CD4-positive, alpha-beta T cell (primary cell): Measurements from ENCODE around the gene SHANK2. TPM values are rescaled to one million over a fixed set of nuclear protein-coding genes. Genes with fewer than 3 reads are reported as not detected.

Source experiments
- ATAC-seq: fragments of 200-7000 bp; cut with Tn5 transposase; one replicate; pipeline ENCODE4 v1.10.0; 2022; ENCODE audit warnings: mild to moderate bottlenecking; ENCODE audit not compliant: poor library complexity
- CTCF ChIA-PET: fragments of 350-600 bp; sonication (Branson Sonifier 250); formaldehyde crosslinking; loops from one replicate; lab custom pipeline; 2021; ENCODE audit warnings: antibody characterized with exemption, inconsistent platforms; lab: Charles Lee
- POLR2A ChIA-PET: fragments of 350-600 bp; sonication (Branson Sonifier 250); formaldehyde crosslinking; loops from one replicate; lab custom pipeline; 2021; ENCODE audit warnings: antibody characterized with exemption, inconsistent platforms; lab: Charles Lee
- DNase-seq, 14 experiments: peaks; one replicate each; pipeline ENCODE4 v3.0.0-alpha.2; 2013 to 2020; ENCODE audit warnings: mixed read lengths in 2 of 14
- H3K27ac ChIP-seq, 2 donors: one replicate each; pipeline versions ENCODE4 v1.5.1 to v1.7.0; 2013; ENCODE audit warnings: low read length in 2 of 2, low read depth in 1 of 2, mild to moderate bottlenecking in 1 of 2
- H3K27me3 ChIP-seq, 2 experiments: 1 replicate in 1 of 2; 2 replicates in 1 of 2; pipeline versions ENCODE4 v1.6.1 to v1.7.0; 2013; ENCODE audit warnings: low read length in 2 of 2, control low read depth in 1 of 2, mild to moderate bottlenecking in 1 of 2, moderate library complexity in 1 of 2; ENCODE audit not compliant: insufficient read depth in 2 of 2, control insufficient read depth in 1 of 2
- H3K36me3 ChIP-seq: one replicate; pipeline ENCODE4 v1.6.1; 2013; ENCODE audit warnings: low read length, control low read depth; ENCODE audit not compliant: insufficient read depth
- H3K4me1 ChIP-seq: one replicate; pipeline ENCODE4 v1.6.1; 2013; ENCODE audit warnings: low read length, control low read depth; ENCODE audit not compliant: insufficient read depth
- H3K4me3 ChIP-seq: one replicate; pipeline ENCODE4 v1.5.1; 2013; ENCODE audit warnings: mild to moderate bottlenecking, low read length, moderate library complexity
- H3K9me3 ChIP-seq, 2 experiments: 1 replicate in 1 of 2; 2 replicates in 1 of 2; pipeline versions ENCODE4 v1.6.1 to v1.7.0; 2013; ENCODE audit warnings: low read length in 2 of 2, mild to moderate bottlenecking in 2 of 2, control low read depth in 1 of 2, moderate library complexity in 1 of 2; ENCODE audit not compliant: control insufficient read depth in 1 of 2, insufficient read depth in 1 of 2
- H3K27ac Mint-ChIP-seq: one replicate; pipeline ENCODE4 v1.8.0; 2020; ENCODE audit warnings: mixed read lengths
- H3K27me3 Mint-ChIP-seq: one replicate; pipeline ENCODE4 v1.8.0; 2021; ENCODE audit warnings: mixed read lengths
- H3K36me3 Mint-ChIP-seq: one replicate; pipeline ENCODE4 v1.8.0; 2021; ENCODE audit warnings: low read depth, mixed read lengths
- H3K4me1 Mint-ChIP-seq: one replicate; pipeline ENCODE4 v1.8.0; 2021; ENCODE audit warnings: low read depth, mixed read lengths
- H3K4me3 Mint-ChIP-seq: one replicate; pipeline ENCODE4 v1.8.0; 2020; ENCODE audit warnings: mild to moderate bottlenecking, mixed read lengths
- H3K9me3 Mint-ChIP-seq: one replicate; pipeline ENCODE4 v1.8.0; 2020; ENCODE audit warnings: mixed read lengths
- intact Hi-C, 2 experiments: fragments of 100-400 bp; cut with DNase I in 1 of 2; cut with micrococcal nuclease in 1 of 2; formaldehyde crosslinking; loops; one replicate each; pipeline versions ENCODE4 v1.15.1 to v1.9.0; 2023 to 2025; cut with DNase I, micrococcal nuclease
- total RNA-seq, 174 experiments: library from RNA in 2 of 174; stranded (reverse) in 2 of 174; gene quantifications; one replicate each; pipeline ENCODE4 v1.2.3 and lab custom pipeline; 2021 to 2026
- TF ChIP-seq, protein P1 (sequence below): fragments of 200-600 bp; IDR thresholded peaks from one replicate; pipeline ENCODE4 v1.8.0; 2022; ENCODE audit warnings: antibody characterized with exemption, mild to moderate bottlenecking

Gene SHANK2
- total RNA-seq, 2 experiments from 2014 or later = not detected

DNA sequence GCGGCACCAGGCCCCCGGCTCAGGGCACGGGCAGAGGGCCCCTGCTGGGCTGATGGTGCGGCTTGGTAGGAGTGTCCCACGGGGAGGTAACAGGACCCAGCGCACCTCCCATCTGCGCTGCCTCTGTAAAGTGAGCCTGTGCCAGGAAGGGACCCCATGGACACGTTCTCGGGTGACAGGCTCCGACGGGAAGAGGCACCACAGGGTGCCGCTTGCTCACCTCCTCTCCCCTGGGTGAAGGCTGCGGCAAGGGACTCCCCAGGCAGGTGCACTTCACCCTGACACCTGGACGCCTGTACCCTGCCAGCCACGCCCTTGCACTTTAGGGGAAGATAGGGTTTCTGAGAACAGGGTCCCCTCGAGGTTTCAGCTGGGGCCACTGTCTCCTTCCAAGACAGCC lies 48.1 kb downstream of the SHANK2 start:
- H3K4me1 Mint-ChIP-seq = no peaks in the 10 kb centered on the region
- ChIA-PET POLR2A (no interaction called here), CTCF (no interaction called here)
- no peak for DNase-seq
- Histone ChIP-seq H3K36me3 (no peaks in the 10 kb centered on the region), H3K27me3 (no peaks in the 10 kb centered on the region), H3K4me3 (no peak overlapping the region), H3K9me3 (peaks cover 0 to 8% of the 10 kb centered on the region in 2 experiments), H3K4me1 (no peaks in the 10 kb centered on the region), H3K27ac (no peak overlapping the region)
- H3K27me3 Mint-ChIP-seq = no peaks in the 10 kb centered on the region
- no peaks in the 10 kb centered on the region for H3K9me3 Mint-ChIP-seq
- no peak overlapping the region for H3K4me3 Mint-ChIP-seq
- no peak overlapping the region for H3K27ac Mint-ChIP-seq
- ATAC-seq = no peak
- TF ChIP-seq, protein P1, sequence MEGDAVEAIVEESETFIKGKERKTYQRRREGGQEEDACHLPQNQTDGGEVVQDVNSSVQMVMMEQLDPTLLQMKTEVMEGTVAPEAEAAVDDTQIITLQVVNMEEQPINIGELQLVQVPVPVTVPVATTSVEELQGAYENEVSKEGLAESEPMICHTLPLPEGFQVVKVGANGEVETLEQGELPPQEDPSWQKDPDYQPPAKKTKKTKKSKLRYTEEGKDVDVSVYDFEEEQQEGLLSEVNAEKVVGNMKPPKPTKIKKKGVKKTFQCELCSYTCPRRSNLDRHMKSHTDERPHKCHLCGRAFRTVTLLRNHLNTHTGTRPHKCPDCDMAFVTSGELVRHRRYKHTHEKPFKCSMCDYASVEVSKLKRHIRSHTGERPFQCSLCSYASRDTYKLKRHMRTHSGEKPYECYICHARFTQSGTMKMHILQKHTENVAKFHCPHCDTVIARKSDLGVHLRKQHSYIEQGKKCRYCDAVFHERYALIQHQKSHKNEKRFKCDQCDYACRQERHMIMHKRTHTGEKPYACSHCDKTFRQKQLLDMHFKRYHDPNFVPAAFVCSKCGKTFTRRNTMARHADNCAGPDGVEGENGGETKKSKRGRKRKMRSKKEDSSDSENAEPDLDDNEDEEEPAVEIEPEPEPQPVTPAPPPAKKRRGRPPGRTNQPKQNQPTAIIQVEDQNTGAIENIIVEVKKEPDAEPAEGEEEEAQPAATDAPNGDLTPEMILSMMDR = no peak
- intact Hi-C loops = no loop called here
- no peaks in the 10 kb centered on the region for H3K36me3 Mint-ChIP-seq

DNA sequence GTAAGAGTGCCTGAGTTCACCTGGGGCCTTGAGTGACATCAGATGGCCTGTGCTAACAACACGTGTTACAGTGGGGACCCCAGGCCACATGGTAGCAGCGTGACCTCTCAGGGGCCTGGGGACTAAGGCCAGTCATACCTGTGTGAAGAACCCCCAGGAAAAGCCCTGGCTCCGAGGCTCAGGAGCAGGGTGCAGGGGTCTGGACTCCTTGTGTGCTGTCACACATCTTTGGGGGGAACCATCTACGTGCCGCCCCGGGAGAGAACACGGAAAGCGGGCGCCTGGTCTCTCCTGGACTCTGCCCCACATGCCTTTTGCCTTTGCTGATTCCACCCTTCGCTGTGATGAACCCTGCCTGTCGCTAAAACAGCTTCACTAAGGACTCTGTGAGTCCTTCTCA lies 48.7 kb downstream of the SHANK2 start:
- no peaks in the 10 kb centered on the region for H3K27me3 Mint-ChIP-seq
- H3K4me1 ChIP-seq = no peaks in the 10 kb centered on the region
- no peak overlapping the region for H3K4me3 ChIP-seq
- no peak for DNase-seq
- ChIA-PET CTCF (no interaction called here), POLR2A (no interaction called here)
- H3K9me3 Mint-ChIP-seq = no peaks in the 10 kb centered on the region
- no peaks in the 10 kb centered on the region for H3K4me1 Mint-ChIP-seq
- no peak overlapping the region for H3K4me3 Mint-ChIP-seq
- TF ChIP-seq, protein P1 = no peak
- H3K36me3 ChIP-seq = no peaks in the 10 kb centered on the region
- peaks cover 0 to 5% of the 10 kb centered on the region in 2 experiments for H3K9me3 ChIP-seq
- no peaks in the 10 kb centered on the region for H3K36me3 Mint-ChIP-seq
- H3K27ac ChIP-seq = no peak overlapping the region
- ATAC-seq = no peak
- H3K27ac Mint-ChIP-seq = no peak overlapping the region
- intact Hi-C loops = no loop called here
- no peaks in the 10 kb centered on the region for H3K27me3 ChIP-seq

DNA sequence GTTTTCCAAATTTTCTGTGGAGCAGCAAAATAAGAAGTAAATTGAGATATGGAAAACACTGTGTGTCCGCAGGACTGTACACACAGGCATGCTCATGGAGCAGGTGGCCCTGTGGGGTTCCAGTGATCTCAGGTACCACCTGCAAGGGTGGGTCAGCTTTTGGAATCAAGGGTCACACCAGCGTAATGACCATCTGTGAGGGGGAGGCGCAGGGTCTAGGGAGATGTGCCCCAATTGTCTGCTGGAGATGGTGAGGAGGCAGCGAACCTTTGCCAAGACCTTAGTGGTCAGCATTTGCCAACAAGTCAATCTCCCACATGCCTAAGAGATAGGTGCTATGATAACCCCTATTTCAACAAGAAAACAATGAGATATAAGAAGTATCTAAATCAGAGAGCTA lies 49.4 kb downstream of the SHANK2 start:
- H3K27ac Mint-ChIP-seq = no peak overlapping the region
- H3K4me3 Mint-ChIP-seq = no peak overlapping the region
- intact Hi-C loops = no loop called here

More for the DNA sequence above, 49.4 kb downstream of the SHANK2 start:
- ChIA-PET CTCF (no interaction called here), POLR2A (no interaction called here)
- DNase-seq (no peak), ATAC-seq (no peak)
- Histone ChIP-seq H3K27me3 (no peaks in the 10 kb centered on the region), H3K4me3 (no peak overlapping the region), H3K4me1 (no peaks in the 10 kb centered on the region), H3K27ac (no peak overlapping the region), H3K9me3 (peaks cover 0 to 2% of the 10 kb centered on the region in 2 experiments), H3K36me3 (no peaks in the 10 kb centered on the region)
- Mint-ChIP-seq H3K27me3 (no peaks in the 10 kb centered on the region), H3K36me3 (no peaks in the 10 kb centered on the region), H3K4me1 (no peaks in the 10 kb centered on the region), H3K9me3 (no peaks in the 10 kb centered on the region)
- TF ChIP-seq, protein P1 = no peak
